Naive thymus-derived CD4-positive, alpha-beta T cell (primary cell): ENCODE data around the gene UBASH3B. TPM values are rescaled to one million over a fixed set of nuclear protein-coding genes. Genes with fewer than 3 reads are reported as not detected.
A peak's percentile ranks its signal among the peaks of the same experiment; 100 is the strongest.

Experiments
- ATAC-seq: fragments of 150-1000 bp; cut with Tn5 transposase; 2 replicates; pipeline ENCODE4 v1.10.0; 2021; ENCODE audit warnings: mild to moderate bottlenecking, moderate library complexity
- CTCF ChIA-PET: fragments of 350-600 bp; sonication (Branson Sonifier 250); formaldehyde crosslinking; loops from one replicate; lab custom pipeline; 2021; ENCODE audit warnings: antibody characterized with exemption; lab: Charles Lee
- POLR2A ChIA-PET: fragments of 350-600 bp; sonication (Branson Sonifier 250); formaldehyde crosslinking; loops from one replicate; lab custom pipeline; 2021; ENCODE audit warnings: antibody characterized with exemption, inconsistent platforms; lab: Charles Lee
- DNase-seq, 9 donors: peaks; one replicate each; pipeline versions ENCODE4 v3.0.0 to v3.0.0-alpha.2; 2020 to 2022; ENCODE audit warnings: mixed read lengths in 1 of 9
- H3K27ac ChIP-seq: one replicate; pipeline ENCODE4 v1.7.0; 2013; ENCODE audit warnings: mild to moderate bottlenecking, low read depth, low read length, moderate library complexity
- H3K27me3 ChIP-seq, 2 donors: one replicate each; pipeline ENCODE4 v1.7.0; 2013; ENCODE audit warnings: low read length in 2 of 2, mild to moderate bottlenecking in 2 of 2, moderate library complexity in 2 of 2; ENCODE audit not compliant: control insufficient read depth in 2 of 2, insufficient read depth in 2 of 2
- H3K36me3 ChIP-seq, 3 experiments: 1 replicate in 2 of 3; 2 replicates in 1 of 3; pipeline ENCODE4 v1.7.0; 2013; ENCODE audit warnings: low read length in 3 of 3, mild to moderate bottlenecking in 3 of 3, moderate library complexity in 1 of 3; ENCODE audit not compliant: insufficient read depth in 3 of 3, control insufficient read depth in 2 of 3
- H3K4me1 ChIP-seq, 2 donors: one replicate each; pipeline ENCODE4 v1.7.0; 2013; ENCODE audit warnings: low read length in 2 of 2, mild to moderate bottlenecking in 2 of 2, moderate library complexity in 1 of 2; ENCODE audit not compliant: control insufficient read depth in 2 of 2, insufficient read depth in 2 of 2
- H3K4me3 ChIP-seq: 2 replicates; pipeline ENCODE4 v1.7.0; 2013; ENCODE audit warnings: mild to moderate bottlenecking, low read length
- H3K9me3 ChIP-seq, 3 experiments: 1 replicate in 2 of 3; 2 replicates in 1 of 3; pipeline ENCODE4 v1.7.0; 2013; ENCODE audit warnings: low read length in 3 of 3; ENCODE audit not compliant: control insufficient read depth in 2 of 3
- H3K27ac Mint-ChIP-seq, 9 donors: one replicate each; pipeline ENCODE4 v1.8.0; 2020 to 2022; ENCODE audit warnings: mixed read lengths in 9 of 9, mild to moderate bottlenecking in 8 of 9, moderate library complexity in 5 of 9, inconsistent platforms in 2 of 9
- H3K27me3 Mint-ChIP-seq, 5 donors: one replicate each; pipeline ENCODE4 v1.8.0; 2021 to 2022; ENCODE audit warnings: mixed read lengths in 5 of 5, mild to moderate bottlenecking in 1 of 5
- H3K36me3 Mint-ChIP-seq, 5 donors: one replicate each; pipeline ENCODE4 v1.8.0; 2020 to 2022; ENCODE audit warnings: mixed read lengths in 5 of 5, mild to moderate bottlenecking in 3 of 5, inconsistent platforms in 1 of 5
- H3K4me1 Mint-ChIP-seq, 7 donors: one replicate each; pipeline ENCODE4 v1.8.0; 2020 to 2022; ENCODE audit warnings: mixed read lengths in 7 of 7, mild to moderate bottlenecking in 3 of 7, inconsistent platforms in 1 of 7
- H3K4me3 Mint-ChIP-seq, 10 donors: one replicate each; pipeline ENCODE4 v1.8.0; 2020 to 2022; ENCODE audit warnings: mild to moderate bottlenecking in 10 of 10, mixed read lengths in 10 of 10, moderate library complexity in 6 of 10, inconsistent platforms in 2 of 10
- H3K9me3 Mint-ChIP-seq, 11 donors: one replicate each; pipeline ENCODE4 v1.8.0; 2020 to 2022; ENCODE audit warnings: mixed read lengths in 11 of 11, mild to moderate bottlenecking in 4 of 11, inconsistent platforms in 1 of 11, moderate library complexity in 1 of 11
- intact Hi-C, 2 donors: fragments of 100-400 bp; cut with micrococcal nuclease; formaldehyde crosslinking; loops; one replicate each; pipeline ENCODE4 v1.15.1; 2023
- polyA plus RNA-seq, 2 donors: library from polyadenylated mRNA; unstranded; fragments of 300-500 nt; fragmentation: Illumina TruSeq; gene quantifications; one replicate each; pipeline ENCODE4 v1.2.3, GENCODE V29; 2021
- total RNA-seq, 6 experiments: library from RNA in 5 of 6; stranded (reverse) in 5 of 6; gene quantifications; 1 replicate in 5 of 6; 2 replicates in 1 of 6; pipeline ENCODE4 v1.2.3 and lab custom pipeline; 2021 to 2026

UBASH3B gene
- total and polyA plus RNA-seq, 7 experiments from 2014 or later: 10.3 to 49.8 (median 42.3) TPM

GRCh38 chr11:122685041-122685440 lies 29.5 kb downstream of the UBASH3B start:
- Mint-ChIP-seq H3K27me3 (peaks cover 0 to 3% (median 0%) of the 10 kb centered on the region in 5 donors), H3K9me3 (no peaks in the 10 kb centered on the region), H3K27ac (peak overlapping the region in 3 of 9 donors; percentile 32 to 75 (median 57)), H3K4me1 (peaks cover 18 to 79% (median 62%) of the 10 kb centered on the region in 7 donors), H3K36me3 (peaks cover 0 to 17% (median 11%) of the 10 kb centered on the region in 5 donors), H3K4me3 (no peak overlapping the region)
- POLR2A ChIA-PET: interaction anchor here (1.4 to 2.3 kb wide), 4 partner anchors 10 to 15 kb away, joined by 4 to 9 read pairs (median 6); no protein-coding TSS in a partner anchor
- ATAC-seq: no peak
- Histone ChIP-seq H3K9me3 (no peaks in the 10 kb centered on the region), H3K4me1 (peaks cover 0 to 30% of the 10 kb centered on the region in 2 donors), H3K27me3 (no peaks in the 10 kb centered on the region), H3K27ac (no peak overlapping the region), H3K36me3 (no peaks in the 10 kb centered on the region), H3K4me3 (no peak overlapping the region)
- DNase-seq: no peak
- intact Hi-C loops: no loop called here
- CTCF ChIA-PET: interaction anchor here (1.1 kb wide), 1 partner anchor 10 kb away, joined by 4 read pairs; no protein-coding TSS in a partner anchor

GRCh38 chr11:122686111-122686510 lies 30.6 kb downstream of the UBASH3B start:
- ChIA-PET CTCF (interaction anchor here (0.7 to 1.7 kb wide), 3 partner anchors 10 to 70 kb away, joined by 3 to 6 read pairs (median 4); no protein-coding TSS in a partner anchor), POLR2A (interaction anchor here (0.6 to 2.6 kb wide), 6 partner anchors 9 to 178 kb away, joined by 3 to 19 read pairs (median 4); no protein-coding TSS in a partner anchor)
- peak overlapping the region in 3 of 10 donors; percentile 4 to 42 (median 21) for H3K4me3 Mint-ChIP-seq
- peaks cover 0 to 17% (median 11%) of the 10 kb centered on the region in 5 donors for H3K36me3 Mint-ChIP-seq
- DNase-seq (no peak), ATAC-seq (no peak)
- no peaks in the 10 kb centered on the region for H3K27me3 ChIP-seq
- H3K27me3 Mint-ChIP-seq: peaks cover 0 to 3% (median 0%) of the 10 kb centered on the region in 5 donors
- H3K27ac ChIP-seq: no peak overlapping the region
- H3K27ac Mint-ChIP-seq: peak overlapping the region in 6 of 9 donors; percentile 15 to 70 (median 60)
- H3K4me3 ChIP-seq: no peak overlapping the region
- H3K9me3 ChIP-seq: no peaks in the 10 kb centered on the region
- H3K4me1 Mint-ChIP-seq: peaks cover 24 to 80% (median 67%) of the 10 kb centered on the region in 7 donors
- no peaks in the 10 kb centered on the region for H3K36me3 ChIP-seq
- intact Hi-C loops: no loop called here
- H3K9me3 Mint-ChIP-seq: no peaks in the 10 kb centered on the region
- peaks cover 0 to 39% of the 10 kb centered on the region in 2 donors for H3K4me1 ChIP-seq

GRCh38 chr11:122690384-122690783 lies 34.9 kb downstream of the UBASH3B start:
- ChIA-PET CTCF (interaction anchor here (0.7 to 2.0 kb wide), 5 partner anchors 8 to 66 kb away, joined by 3 to 8 read pairs (median 4); no protein-coding TSS in a partner anchor), POLR2A (interaction anchor here (0.7 to 3.8 kb wide), 13 partner anchors 8 to 372 kb away, joined by 3 to 34 read pairs (median 8); partner anchors contain the start of genes HSPA8 and UBASH3B)
- H3K4me1 ChIP-seq: peaks cover 4 to 60% of the 10 kb centered on the region in 2 donors
- H3K36me3 ChIP-seq: no peaks in the 10 kb centered on the region
- Mint-ChIP-seq H3K36me3 (peaks cover 3 to 23% (median 15%) of the 10 kb centered on the region in 5 donors), H3K27ac (peak overlapping the region; percentile 83 to 96 (median 93)), H3K4me1 (peaks cover 38 to 87% (median 76%) of the 10 kb centered on the region in 7 donors), H3K4me3 (peak overlapping the region; percentile 74 to 93 (median 84)), H3K9me3 (peaks cover 0 to 3% (median 0%) of the 10 kb centered on the region in 11 donors), H3K27me3 (no peaks in the 10 kb centered on the region)
- intact Hi-C loops: loop anchor here in 1 of 2 donors (10.0 kb wide), 1 partner anchor 56 kb away; no protein-coding TSS in a partner anchor
- ATAC-seq (peak; percentile 3), DNase-seq (no peak)
- H3K27ac ChIP-seq: peak overlapping the region; percentile 75
- no peaks in the 10 kb centered on the region for H3K9me3 ChIP-seq
- no peaks in the 10 kb centered on the region for H3K27me3 ChIP-seq
- peak overlapping the region; percentile 33 for H3K4me3 ChIP-seq

- ATAC-seq (peak; percentile 64), DNase-seq (peak in 5 of 9 donors; percentile 8 to 45 (median 33))
- intact Hi-C loops: loop anchor here (1.0 to 10.0 kb wide), 3 partner anchors 35 to 56 kb away; no protein-coding TSS in a partner anchor
- H3K27me3 Mint-ChIP-seq: no peaks in the 10 kb centered on the region
- peak overlapping the region; percentile 74 to 93 (median 84) for H3K4me3 Mint-ChIP-seq
- POLR2A ChIA-PET: interaction anchor here (0.7 to 3.8 kb wide), 18 partner anchors 10 to 371 kb away, joined by 3 to 34 read pairs (median 5); partner anchors contain the start of genes HSPA8 and UBASH3B
- H3K9me3 Mint-ChIP-seq: peaks cover 0 to 3% (median 0%) of the 10 kb centered on the region in 11 donors
- CTCF ChIA-PET: interaction anchor here (0.9 to 2.0 kb wide), 10 partner anchors 8 to 92 kb away, joined by 3 to 8 read pairs (median 4); no protein-coding TSS in a partner anchor
- peak overlapping the region; percentile 75 for H3K27ac ChIP-seq
- H3K36me3 ChIP-seq: no peaks in the 10 kb centered on the region
- H3K4me3 ChIP-seq: peak overlapping the region; percentile 33
- H3K27me3 ChIP-seq: no peaks in the 10 kb centered on the region
- peaks cover 42 to 87% (median 77%) of the 10 kb centered on the region in 7 donors for H3K4me1 Mint-ChIP-seq
- H3K9me3 ChIP-seq: no peaks in the 10 kb centered on the region
- H3K4me1 ChIP-seq: peaks cover 4 to 65% of the 10 kb centered on the region in 2 donors
- H3K36me3 Mint-ChIP-seq: peaks cover 3 to 25% (median 14%) of the 10 kb centered on the region in 5 donors
- peak overlapping the region; percentile 83 to 96 (median 93) for H3K27ac Mint-ChIP-seq
Observed at GRCh38 chr11:122690801-122691548, 35.5 kb downstream of the UBASH3B start.

GRCh38 chr11:122691549-122692150 lies 36.1 kb downstream of the UBASH3B start:
- no peak for ATAC-seq
- intact Hi-C loops: loop anchor here (1.0 to 10.0 kb wide), 3 partner anchors 35 to 57 kb away; no protein-coding TSS in a partner anchor
- peaks cover 10 to 71% of the 10 kb centered on the region in 2 donors for H3K4me1 ChIP-seq
- peak overlapping the region; percentile 33 for H3K4me3 ChIP-seq
- H3K4me3 Mint-ChIP-seq: peak overlapping the region; percentile 74 to 93 (median 84)
- peaks cover 0 to 3% (median 0%) of the 10 kb centered on the region in 11 donors for H3K9me3 Mint-ChIP-seq
- peaks cover 3 to 19% (median 12%) of the 10 kb centered on the region in 5 donors for H3K36me3 Mint-ChIP-seq
- H3K36me3 ChIP-seq: no peaks in the 10 kb centered on the region
- H3K4me1 Mint-ChIP-seq: peaks cover 47 to 87% (median 77%) of the 10 kb centered on the region in 7 donors
- POLR2A ChIA-PET: interaction anchor here (0.6 to 3.8 kb wide), 18 partner anchors 8 to 372 kb away, joined by 3 to 34 read pairs (median 5); partner anchors contain the start of gene UBASH3B
- H3K27me3 Mint-ChIP-seq: no peaks in the 10 kb centered on the region
- peak overlapping the region; percentile 75 for H3K27ac ChIP-seq
- no peaks in the 10 kb centered on the region for H3K27me3 ChIP-seq
- DNase-seq: no peak
- H3K9me3 ChIP-seq: no peaks in the 10 kb centered on the region
- peak overlapping the region; percentile 64 to 96 (median 93) for H3K27ac Mint-ChIP-seq
- CTCF ChIA-PET: interaction anchor here (0.9 to 2.0 kb wide), 10 partner anchors 9 to 91 kb away, joined by 3 to 8 read pairs (median 4); no protein-coding TSS in a partner anchor
